HepG2 (cell line): ENCODE data around the gene PDIK1L.

Experiments used
- CBX5 ChIP-seq: sonication (generic); formaldehyde crosslinking; IDR thresholded peaks from 2 replicates; pipeline ENCODE4 v1.4.0; 2020; ENCODE audit warnings: missing genetic modification reagents, borderline replicate concordance
- FOXA1 ChIP-seq, 2 experiments: fragments of 450-650 bp in 1 of 2; sonication (generic) in 1 of 2; formaldehyde crosslinking in 1 of 2; IDR thresholded peaks; 2 replicates each; pipeline versions ENCODE4 v1.4.0 to v1.6.1; 2016 to 2020; ENCODE audit warnings: missing genetic modification reagents in 1 of 2
- FOXJ3 ChIP-seq: sonication (generic); formaldehyde crosslinking; IDR thresholded peaks from 2 replicates; pipeline ENCODE4 v1.4.0; 2020; ENCODE audit warnings: missing genetic modification reagents, mild to moderate bottlenecking, borderline replicate concordance
- FOXK2 ChIP-seq: fragments of 450-650 bp; IDR thresholded peaks from 2 replicates; pipeline ENCODE4 v1.6.1; 2016
- GABPA ChIP-seq, 2 experiments: IDR thresholded peaks; 2 replicates each; pipeline ENCODE4 v1.6.1; 2011 to 2016; ENCODE audit warnings: low read depth in 2 of 2, low read length in 1 of 2, missing biosample characterization in 1 of 2, missing genetic modification characterization in 1 of 2
- HNF4G ChIP-seq, 2 experiments: sonication (generic) in 1 of 2; formaldehyde crosslinking in 1 of 2; IDR thresholded peaks; 2 replicates each; pipeline versions ENCODE4 v1.4.0 to v1.6.1; 2011 to 2020; ENCODE audit warnings: borderline replicate concordance in 2 of 2, low read depth in 2 of 2, mild to moderate bottlenecking in 2 of 2, low read length in 1 of 2, missing genetic modification reagents in 1 of 2, moderate library complexity in 1 of 2
- MAZ ChIP-seq, 2 experiments: sonication (generic) in 1 of 2; formaldehyde crosslinking in 1 of 2; IDR thresholded peaks; 2 replicates each; pipeline versions ENCODE4 v1.5.0 to v1.6.1; 2012 to 2020; ENCODE audit warnings: low read depth in 2 of 2, mild to moderate bottlenecking in 2 of 2, borderline replicate concordance in 1 of 2, improper control_type of control experiment in 1 of 2, low read length in 1 of 2, missing genetic modification reagents in 1 of 2, moderate library complexity in 1 of 2
- NFE2 ChIP-seq: sonication (generic); formaldehyde crosslinking; IDR thresholded peaks from 2 replicates; pipeline ENCODE4 v1.4.0; 2020; ENCODE audit warnings: missing genetic modification reagents
- TAF1 ChIP-seq: sonication (generic); formaldehyde crosslinking; IDR thresholded peaks from 2 replicates; pipeline ENCODE4 v1.4.0; 2020; ENCODE audit warnings: missing genetic modification reagents
- TRIM24 ChIP-seq: sonication (generic); formaldehyde crosslinking; IDR thresholded peaks from 2 replicates; pipeline ENCODE4 v1.8.0; 2022; ENCODE audit warnings: mild to moderate bottlenecking, missing genetic modification reagents
- ZNF629 ChIP-seq: sonication (generic); formaldehyde crosslinking; conservative IDR thresholded peaks from 2 replicates; pipeline ENCODE4 v1.5.0; 2020; ENCODE audit warnings: missing genetic modification reagents
- TF ChIP-seq, protein P1 (sequence below): sonication (generic); formaldehyde crosslinking; IDR thresholded peaks from 2 replicates; pipeline ENCODE4 v1.9.0; 2021; ENCODE audit warnings: missing genetic modification reagents, borderline replicate concordance
- TF ChIP-seq, protein P2 (sequence below): sonication (generic); formaldehyde crosslinking; IDR thresholded peaks from 2 replicates; pipeline ENCODE4 v1.5.0; 2020; ENCODE audit warnings: mild to moderate bottlenecking, missing genetic modification reagents, moderate library complexity

DNA sequence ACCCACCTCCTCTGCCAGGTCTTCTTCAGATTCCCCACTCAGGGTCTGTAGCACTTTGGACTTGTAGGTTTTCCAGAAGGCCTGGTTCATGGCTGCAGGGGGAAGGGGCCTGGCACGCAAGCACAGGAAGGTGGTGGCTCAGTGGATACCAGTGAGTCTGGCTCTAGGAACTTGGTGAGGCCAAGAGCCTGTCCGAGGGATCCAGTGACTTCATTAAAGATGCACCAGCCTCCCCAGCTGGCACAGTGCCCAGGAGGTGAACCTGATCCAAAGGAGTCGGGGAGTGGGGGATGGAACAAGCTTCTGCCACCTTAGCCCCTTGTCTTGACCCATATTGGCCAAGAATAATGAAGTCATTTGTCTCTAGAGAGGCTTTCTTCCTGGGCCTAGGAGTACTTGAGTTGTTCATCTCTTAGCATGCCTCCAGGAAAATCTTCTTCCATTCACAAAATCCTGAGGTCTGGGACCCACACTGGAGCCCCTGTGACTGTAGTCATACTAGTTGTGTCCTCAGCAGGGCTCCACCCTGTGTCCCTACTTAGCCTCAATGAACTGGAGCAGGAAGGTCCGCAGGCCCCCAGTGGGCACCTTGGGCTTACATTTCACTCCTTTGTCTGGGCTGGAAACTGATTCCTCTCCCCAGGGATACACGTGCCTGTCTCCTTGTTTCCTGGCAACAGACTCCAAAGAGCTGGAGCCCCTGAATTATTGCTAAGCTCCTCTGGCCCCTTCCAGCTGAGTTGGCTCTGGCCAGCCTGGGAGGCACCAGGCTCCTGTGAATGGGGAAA lies 57.0 kb downstream of the PDIK1L start, which contains the start of gene C1orf232:
- TF ChIP-seq FOXA1 (IDR thresholded peaks at IDR 0.05) (no peak), FOXA1 (CRISPR knock-in tag; IDR thresholded peaks at IDR 0.05) (no peak), ZNF629 (CRISPR knock-in tag) (no peak), NFE2 (CRISPR knock-in tag) (no peak), CBX5 (CRISPR knock-in tag) (no peak), GABPA (IDR thresholded peaks at IDR 0.05; ENCODE audit: low read depth, low read length) (no peak), GABPA (CRISPR knock-in tag; IDR thresholded peaks at IDR 0.05; ENCODE audit: low read depth) (no peak), TRIM24 (CRISPR knock-in tag) (no peak), MAZ (IDR thresholded peaks at IDR 0.05; ENCODE audit: borderline replicate concordance, low read depth, low read length) (no peak), MAZ (CRISPR knock-in tag; IDR thresholded peaks at IDR 0.05; ENCODE audit: low read depth) (no peak), FOXK2 (no peak), HNF4G (IDR thresholded peaks at IDR 0.05; ENCODE audit: borderline replicate concordance, low read depth, low read length) (no peak), HNF4G (CRISPR knock-in tag; IDR thresholded peaks at IDR 0.05; ENCODE audit: borderline replicate concordance, low read depth) (no peak), TAF1 (CRISPR knock-in tag) (no peak), FOXJ3 (CRISPR knock-in tag) (no peak)
- TF ChIP-seq, protein P1, sequence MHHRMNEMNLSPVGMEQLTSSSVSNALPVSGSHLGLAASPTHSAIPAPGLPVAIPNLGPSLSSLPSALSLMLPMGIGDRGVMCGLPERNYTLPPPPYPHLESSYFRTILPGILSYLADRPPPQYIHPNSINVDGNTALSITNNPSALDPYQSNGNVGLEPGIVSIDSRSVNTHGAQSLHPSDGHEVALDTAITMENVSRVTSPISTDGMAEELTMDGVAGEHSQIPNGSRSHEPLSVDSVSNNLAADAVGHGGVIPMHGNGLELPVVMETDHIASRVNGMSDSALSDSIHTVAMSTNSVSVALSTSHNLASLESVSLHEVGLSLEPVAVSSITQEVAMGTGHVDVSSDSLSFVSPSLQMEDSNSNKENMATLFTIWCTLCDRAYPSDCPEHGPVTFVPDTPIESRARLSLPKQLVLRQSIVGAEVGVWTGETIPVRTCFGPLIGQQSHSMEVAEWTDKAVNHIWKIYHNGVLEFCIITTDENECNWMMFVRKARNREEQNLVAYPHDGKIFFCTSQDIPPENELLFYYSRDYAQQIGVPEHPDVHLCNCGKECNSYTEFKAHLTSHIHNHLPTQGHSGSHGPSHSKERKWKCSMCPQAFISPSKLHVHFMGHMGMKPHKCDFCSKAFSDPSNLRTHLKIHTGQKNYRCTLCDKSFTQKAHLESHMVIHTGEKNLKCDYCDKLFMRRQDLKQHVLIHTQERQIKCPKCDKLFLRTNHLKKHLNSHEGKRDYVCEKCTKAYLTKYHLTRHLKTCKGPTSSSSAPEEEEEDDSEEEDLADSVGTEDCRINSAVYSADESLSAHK, result no peak
- TF ChIP-seq, protein P2, sequence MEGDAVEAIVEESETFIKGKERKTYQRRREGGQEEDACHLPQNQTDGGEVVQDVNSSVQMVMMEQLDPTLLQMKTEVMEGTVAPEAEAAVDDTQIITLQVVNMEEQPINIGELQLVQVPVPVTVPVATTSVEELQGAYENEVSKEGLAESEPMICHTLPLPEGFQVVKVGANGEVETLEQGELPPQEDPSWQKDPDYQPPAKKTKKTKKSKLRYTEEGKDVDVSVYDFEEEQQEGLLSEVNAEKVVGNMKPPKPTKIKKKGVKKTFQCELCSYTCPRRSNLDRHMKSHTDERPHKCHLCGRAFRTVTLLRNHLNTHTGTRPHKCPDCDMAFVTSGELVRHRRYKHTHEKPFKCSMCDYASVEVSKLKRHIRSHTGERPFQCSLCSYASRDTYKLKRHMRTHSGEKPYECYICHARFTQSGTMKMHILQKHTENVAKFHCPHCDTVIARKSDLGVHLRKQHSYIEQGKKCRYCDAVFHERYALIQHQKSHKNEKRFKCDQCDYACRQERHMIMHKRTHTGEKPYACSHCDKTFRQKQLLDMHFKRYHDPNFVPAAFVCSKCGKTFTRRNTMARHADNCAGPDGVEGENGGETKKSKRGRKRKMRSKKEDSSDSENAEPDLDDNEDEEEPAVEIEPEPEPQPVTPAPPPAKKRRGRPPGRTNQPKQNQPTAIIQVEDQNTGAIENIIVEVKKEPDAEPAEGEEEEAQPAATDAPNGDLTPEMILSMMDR, result no peak
